Renal pelvis (tissue), 4 donors: ENCODE results near the gene AP4B1. TPM values are rescaled to one million over a fixed set of nuclear protein-coding genes. Genes with fewer than 3 reads are reported as not detected.

Source experiments
- DNase-seq: peaks from one replicate; pipeline ENCODE4 v3.0.0-alpha.2; 2013
- polyA plus RNA-seq, 3 donors: library from polyadenylated mRNA; unstranded; fragments of 120-200 nt; gene quantifications; one replicate each; pipeline ENCODE4 v1.2.1, GENCODE V29; 2013; ENCODE audit not compliant: insufficient read length in 3 of 3

Gene AP4B1
- polyA plus RNA-seq, 3 donors = 24.8 to 47.2 (median 43.7) TPM

DNA sequence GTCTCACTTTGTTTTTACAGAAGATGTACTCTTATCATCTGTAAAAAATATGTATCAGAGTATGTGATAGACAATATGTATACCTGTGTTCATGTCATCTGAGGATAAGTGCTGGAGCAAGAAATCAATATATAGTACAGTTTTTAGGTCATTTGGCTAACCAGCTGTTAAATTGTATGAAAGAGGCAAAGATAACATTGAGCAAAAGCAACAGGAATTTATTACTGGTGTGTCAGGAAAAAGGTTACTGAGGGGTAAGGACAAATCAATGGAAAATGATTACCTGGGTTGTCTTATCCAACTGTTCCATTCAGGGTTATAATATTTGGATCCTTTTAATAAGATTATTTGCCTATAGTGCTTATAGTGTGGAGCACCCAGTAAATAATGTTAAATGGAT, 29.4 kb upstream of the AP4B1 start:
- DNase-seq = no peak

DNA sequence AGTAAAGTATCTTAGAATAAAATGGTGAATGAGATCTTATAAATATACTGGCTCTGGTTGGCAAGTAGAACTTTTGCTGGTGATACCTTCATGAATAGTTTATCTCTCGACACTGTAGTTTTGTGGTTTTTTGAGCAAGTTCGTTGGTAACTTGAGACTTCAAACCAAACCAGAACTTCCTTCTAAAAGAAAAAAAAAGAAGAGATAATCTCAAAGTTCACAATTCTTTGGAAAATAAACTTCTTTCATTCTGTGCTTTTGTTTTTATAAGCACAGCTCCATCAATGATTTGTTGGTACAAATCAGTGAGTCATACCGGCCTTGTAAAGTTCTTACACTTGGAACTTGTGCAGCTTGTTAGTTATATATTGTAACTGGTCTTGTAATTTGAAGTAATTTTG, 26.9 kb upstream of the AP4B1 start:
- DNase-seq = no peak

DNA sequence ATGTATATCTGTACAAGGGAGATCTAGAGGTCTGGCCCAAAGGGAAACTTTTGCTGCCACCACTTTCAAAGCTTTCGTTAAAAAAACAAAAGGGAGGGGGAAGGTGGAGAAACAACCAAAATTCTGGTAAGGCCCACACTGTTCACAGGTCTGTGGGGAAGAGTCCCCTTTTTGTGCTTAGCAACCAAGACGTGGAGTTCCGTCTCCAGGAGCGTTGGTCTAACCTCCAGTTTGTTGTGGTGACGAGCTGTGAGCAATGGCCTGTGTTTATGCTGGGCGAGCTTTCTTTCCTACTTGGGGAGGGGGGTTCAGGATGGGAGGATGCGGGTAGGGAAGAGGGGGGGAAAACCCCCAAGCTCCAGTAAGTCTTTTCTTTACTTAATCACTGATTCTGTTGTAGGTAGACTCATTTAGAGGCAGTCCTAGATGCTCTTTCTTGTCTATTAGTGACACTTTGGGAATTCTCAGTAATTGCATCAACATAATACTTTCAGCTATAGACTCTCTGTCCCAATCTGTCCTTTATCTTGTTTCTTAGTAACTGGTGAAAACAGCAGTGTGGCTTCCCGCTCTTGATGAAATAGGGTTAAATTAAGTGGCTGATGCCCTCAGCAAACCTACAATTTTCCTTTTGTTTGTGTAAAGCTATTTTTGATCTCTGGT, 26.0 kb upstream of the AP4B1 start:
- peak; percentile 56 for DNase-seq

DNA sequence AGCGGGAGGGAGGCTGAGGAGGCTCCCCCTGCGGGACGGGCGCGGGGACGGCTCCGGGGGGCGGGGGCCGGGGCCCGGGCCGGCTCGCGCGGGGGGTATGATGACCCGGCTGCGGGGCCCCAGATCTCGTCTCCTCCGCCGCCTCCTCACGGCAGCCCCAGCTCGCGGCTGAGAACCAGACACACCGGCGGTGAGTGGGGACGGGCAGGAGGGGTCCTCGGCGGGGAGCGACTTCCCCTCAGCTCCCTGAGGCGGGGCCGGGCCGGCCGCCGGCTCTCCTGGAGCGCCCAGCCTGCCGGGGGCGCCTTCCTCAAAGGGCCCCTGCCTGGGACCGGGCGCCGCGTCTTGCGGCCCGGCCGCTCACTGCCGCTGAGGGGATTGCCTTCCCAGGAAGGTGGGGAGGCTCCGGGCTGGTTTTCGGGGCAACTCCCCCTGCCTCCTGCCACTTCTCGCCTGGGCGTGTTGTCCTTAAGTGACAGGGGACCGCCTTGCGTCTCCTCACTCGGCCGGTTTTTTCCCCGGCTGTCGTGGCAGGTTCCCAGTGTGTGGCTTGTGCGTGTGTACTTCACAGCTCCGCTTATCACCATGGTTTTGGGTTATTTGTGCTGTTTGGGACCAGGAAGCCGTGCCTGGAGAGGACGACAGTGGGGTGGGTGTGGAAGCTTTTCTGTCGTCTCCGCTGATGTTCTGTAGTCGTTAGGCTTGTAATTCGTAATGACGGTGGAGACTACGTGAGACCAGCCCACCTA, 25.3 kb upstream of the AP4B1 start:
- DNase-seq = peak; percentile 44

DNA sequence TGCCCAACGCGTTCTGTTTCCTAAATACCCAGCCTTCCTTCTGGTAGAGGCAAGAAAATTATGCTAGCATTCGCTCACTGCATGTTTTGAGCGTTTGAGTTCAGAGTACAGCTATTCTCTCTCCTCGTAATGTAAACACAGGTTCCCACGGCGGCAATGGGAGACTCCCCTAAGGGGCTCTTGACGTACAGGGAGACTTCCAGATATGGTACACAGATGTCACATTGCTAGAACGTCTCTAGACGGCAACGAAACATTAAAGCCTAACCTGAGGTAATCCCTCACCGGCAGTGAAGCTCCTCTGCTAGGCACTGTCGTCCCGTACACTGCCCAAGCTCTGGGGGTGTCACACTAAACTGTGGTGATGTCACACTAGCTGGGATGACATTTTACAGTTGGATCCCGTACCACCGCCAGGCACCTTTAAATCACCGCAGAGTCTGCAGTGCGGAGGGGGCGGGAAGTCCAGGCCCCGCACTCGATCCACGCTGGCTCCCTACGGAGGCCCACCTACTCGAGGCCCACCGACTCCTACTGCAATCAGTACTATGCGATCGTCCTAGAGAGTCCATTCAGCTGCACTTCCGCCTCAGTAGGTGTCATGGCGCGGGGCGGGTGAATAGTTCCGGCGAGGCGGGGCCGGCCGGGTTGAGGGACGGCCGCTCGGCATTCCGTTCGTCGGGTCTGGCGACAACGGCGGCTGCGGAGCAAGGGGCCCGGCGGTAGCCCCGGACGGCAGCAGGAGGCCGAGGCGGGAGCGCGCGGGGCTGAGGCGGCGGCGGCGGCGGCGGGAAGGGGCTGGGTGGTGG, 24.5 kb upstream of the AP4B1 start, which contains the start of gene HIPK1:
TSS of gene HIPK1 (plus strand) at position 384 of the 809 bp plus-strand sequence.
- peak; percentile 94 for DNase-seq

DNA sequence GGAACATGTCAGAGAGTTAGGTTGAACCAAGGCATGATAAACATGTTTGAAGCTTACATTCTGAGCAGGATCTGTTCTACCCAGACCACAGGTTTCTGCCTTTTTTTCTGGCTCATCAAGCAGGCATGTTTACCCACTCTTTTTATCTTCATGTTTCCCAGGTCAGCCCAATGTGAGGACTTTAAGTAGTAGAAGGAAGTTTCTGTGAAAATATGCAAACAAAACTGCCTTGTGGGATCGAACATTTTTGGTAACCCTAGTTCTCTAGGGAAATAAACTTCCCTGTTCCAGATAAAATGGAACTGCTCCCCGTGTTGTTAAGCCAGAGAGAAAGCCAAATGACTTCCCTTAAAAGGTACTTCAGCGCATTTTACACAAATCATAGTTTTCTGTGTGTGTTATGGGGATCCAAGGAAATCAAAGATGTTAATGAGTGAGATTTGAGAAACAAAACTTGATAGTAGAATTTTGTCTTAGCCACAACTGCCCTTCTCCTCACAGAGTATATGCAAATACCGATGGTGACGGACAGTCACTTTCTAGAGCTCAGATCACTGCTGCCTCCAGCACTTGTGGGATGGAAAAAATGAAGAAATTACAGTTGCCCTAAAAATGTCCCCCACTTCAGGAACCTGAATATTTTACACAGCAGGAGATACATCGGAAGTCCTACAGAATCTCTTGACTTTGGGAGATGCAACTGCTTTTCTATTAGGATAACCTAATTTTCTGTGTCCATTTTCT, 23.8 kb upstream of the AP4B1 start:
- peak; percentile 23 for DNase-seq

DNA sequence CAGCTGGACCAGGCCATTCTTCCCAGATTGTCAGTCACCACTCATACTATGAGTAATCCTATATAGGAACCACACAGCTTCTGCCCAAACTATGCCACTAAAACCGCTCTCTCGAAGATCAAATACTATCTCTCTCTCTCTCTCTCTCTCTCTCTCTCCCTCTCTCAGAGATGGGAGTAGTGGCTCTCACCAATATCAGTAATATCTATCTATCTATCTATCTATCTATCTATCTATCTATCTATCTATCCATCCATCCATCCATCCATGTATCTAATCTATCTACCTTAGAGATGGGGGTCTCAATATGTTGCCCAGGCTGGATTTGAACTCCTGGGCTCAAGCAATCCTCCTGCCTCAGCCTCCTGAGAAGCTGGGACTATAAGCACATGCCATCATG, 19.9 kb upstream of the AP4B1 start:
- no peak for DNase-seq

DNA sequence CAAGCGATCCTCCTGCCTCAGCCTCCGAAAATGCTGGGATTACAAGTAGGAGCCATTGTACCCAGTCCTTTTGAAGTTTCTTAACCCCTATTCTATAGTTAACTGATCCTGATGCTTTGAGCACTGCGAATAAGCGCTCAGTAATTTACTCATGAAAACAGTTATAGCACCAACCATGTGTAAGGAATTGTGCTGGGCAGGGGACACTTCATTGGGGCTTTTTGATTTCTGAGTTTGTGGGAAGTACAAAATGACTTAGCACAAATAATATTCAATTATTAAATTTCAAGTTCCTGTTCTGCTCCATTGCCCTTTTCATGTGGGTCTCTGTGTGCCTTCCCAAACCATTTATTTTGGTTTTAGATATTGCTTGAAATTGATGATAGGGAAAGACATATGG, 18.4 kb upstream of the AP4B1 start:
- DNase-seq = no peak

DNA sequence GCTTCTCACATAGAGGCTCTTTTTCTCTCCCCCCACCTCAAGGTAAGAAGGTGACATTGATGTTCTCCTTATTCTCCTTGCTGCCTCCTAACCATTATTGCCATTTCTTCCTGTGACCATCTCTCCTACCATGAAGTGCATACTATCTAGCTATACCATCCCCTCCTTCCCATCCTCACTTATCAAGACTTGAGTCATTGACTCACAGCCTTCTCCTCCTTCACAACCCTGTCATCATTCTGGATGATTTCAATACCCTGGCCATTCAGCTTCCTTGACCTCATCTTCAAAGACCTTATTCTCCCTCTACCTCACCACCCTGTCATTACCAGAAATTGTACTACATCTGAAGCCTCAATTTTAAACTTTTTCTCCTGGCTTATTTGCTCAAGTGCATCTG, 13.6 kb upstream of the AP4B1 start:
- DNase-seq = no peak

DNA sequence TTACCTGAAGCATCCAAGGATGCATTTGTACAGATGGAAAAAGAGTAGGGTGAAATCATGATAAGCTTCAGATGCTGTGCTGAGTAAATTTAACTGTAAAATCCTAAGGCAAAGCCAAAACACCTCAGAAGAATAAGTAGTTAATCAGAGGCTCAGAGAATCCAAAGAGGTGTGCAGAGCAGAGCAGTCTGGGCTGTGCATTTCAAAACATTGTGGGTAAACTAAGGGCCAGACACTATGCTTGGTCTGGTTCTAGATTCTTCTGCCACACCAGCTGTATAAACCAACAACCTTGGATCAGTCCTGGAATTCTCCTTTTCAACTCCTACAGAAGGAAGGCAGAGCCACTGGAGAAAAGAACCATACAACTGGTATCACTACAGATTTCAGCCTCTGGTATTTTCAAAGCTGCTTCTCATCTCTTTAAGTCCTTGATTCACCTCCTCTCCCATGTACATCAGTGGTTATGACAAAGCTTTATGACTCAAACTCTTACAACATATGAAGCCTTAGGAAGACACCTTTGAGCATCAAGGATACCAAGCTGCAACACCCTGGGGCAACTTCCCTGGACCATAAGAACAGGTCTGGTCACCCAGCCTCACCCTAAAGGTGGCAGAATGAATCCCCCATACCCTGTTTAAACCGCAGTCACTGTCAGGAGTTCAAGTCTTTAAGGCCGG, 12.9 kb upstream of the AP4B1 start:
- DNase-seq = no peak

DNA sequence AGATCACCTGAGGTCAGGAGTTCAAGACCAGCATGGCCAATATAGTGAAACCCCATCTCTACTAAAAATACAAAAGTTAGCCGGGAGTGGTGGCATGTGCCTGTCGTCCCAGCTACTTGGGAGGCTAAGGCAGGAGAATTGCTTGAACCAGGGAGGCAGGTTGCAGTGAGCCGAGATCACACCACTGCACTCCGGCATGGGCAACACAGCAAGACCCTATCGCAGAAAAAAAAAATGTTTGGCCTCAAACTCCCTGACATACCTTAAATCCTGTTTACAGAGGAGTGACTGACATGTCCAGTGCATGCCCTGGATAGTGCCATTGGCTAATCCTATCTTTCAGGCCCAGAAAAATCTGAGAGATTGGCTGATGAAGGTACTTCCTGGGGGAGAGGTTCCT, 12.4 kb upstream of the AP4B1 start:
- DNase-seq = no peak

DNA sequence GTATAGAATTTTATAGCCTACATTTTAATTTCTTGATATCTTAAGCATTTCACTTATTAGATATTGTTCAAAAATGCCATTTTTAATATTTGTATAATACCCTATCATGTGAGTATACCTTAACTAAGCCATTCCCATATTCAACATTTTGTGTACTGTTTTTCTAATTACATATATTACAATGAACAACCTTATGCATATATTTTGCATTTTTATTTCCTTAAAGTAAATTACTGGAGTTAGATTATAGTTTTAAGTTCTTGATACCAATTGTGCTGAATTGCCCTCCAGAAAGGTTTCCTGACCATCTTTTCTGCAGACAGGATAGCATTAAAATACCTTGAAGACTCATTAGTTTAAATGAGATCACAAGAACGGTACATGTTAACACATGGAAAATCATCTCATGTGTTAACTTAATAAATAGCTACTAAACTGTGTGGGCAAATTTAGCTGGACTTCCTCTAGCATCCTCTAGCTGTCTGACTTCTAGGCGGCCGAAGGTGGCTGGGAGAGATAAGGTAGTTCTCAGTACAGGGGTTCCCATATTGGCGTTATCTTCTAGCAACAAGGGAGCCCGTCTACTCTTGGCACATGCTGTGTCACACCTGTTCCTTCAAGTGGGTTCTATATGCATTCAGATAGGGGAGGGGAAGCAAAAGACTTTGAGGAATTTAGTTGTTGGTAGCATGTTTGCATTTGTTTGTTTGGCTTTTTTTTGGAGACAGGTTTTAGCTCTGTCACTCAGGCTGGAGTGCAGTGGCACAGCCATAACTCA, 9.5 kb upstream of the AP4B1 start:
- DNase-seq = no peak

DNA sequence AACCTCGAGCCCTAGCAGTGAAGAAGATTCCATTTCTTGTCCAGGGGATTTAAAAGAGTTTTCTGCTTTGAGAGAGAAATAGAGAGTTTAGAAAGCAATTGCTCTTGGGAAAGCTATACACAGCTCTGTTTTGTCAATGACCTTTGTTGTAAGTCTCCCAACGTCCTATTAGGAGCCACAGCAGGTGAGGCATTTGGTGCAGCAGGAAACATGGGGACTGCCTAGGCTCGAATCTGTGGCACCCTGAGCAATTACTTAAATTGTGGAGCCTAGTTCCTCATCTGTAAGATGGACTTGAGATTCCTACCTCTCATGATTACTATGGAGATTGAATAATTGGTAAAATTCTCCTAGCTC, 8.7 kb upstream of the AP4B1 start:
- no peak for DNase-seq

DNA sequence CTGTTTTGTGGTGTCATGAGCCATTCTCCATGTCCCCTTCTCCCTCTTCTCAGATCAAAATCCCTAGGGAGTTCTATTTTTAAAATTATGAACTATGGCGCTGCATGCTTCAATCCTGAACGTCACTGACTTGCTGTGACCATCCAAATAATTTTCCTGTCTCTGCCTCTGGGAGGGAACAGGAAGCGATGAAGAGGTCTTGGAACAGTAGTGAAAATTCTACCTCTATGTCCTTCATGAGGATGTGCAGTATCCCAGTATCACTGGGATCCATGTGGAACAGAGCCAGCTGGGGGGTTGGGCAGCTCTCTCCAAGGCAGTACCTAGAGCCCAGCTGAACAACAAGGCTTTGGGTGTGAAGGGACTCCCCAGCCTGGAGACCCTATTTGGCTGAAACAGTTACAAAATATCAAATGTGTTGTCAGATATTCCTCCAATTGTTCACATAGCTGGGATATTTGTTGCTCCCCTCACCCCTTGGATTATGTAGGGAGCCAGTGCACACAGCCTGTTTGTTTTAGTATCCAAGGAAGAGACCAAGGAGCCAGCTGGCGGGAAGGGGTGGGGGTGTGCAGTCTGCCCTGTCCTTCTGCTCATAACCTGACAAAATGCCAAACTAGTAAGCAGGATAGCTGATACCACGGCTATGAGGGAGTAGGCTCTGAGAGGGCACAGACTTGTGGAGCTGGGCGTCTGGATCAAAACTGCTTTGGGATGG, 8.2 kb upstream of the AP4B1 start:
- DNase-seq = peak; percentile 34

DNA sequence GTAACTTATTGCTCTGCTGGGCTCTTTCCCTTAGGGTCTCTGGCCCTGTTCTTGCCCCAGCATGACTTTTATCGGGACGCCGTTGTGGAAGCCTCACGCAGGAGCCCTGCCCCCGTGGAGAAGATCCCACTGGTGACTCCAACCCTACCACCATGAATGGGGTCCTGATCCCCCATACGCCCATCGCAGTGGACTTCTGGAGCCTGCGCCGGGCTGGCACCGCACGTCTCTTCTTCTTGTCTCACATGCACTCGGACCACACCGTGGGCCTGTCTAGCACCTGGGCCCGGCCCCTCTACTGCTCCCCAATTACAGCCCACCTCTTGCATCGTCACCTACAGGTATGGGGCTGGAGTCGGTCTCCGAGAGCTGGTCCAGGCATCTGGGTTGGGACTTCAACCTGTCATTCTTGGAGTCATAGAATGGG, 849 bp upstream of the AP4B1 start:
- peak; percentile 5 for DNase-seq

DNA sequence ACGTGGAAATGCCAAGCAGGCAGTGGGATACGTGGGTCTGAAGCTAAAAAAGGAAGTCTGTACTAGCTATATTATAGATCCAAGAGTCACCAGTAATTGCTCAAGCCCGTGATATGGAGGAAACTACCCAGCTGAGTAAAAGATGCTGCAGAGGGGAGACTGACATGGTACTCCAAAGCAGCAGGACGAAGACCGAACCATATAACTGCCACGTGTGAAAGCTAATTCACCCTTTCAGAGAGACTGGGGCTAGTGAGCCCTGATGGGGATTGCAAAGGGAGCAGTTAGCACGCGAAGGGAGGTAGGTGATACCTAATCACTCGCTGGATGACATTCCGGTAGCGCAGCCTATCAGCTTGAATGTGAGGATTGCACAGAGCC, 316 bp downstream of the AP4B1 start:
- DNase-seq = no peak

DNA sequence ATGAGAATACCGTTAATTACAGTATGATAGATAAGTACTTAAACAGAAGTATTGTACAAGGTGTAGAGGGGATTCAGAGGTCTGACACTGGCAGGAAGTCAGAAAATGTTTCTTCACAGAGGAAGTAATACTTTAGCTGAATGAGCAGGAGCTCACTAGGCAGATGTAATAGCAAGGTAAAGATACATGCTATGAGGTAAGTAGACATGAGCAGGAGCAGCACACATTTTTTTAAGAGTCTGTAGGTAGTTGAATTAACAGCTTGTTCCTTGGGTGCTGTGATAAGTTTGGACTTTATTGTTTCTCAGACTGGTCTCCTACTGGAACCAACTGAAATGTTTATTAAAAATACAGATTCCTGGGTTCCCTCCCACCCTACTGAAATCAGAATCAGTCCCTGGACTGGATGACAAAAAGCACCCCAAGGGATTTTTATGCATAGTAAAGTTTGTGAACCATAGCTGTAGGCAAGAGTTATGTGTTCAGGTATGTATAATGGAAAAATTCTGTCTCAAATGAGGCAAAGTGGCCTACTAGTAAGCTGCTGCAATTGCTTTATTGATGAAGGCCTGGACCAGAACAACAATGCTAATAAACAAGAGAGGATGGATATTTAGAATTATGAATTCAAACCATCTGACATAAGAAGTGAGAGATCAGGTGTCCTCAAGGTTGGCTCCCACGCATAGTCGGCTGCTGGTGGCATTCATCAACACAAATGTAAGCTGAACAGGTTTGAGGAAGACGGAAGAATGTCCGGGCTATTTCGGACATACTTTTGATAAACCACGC, 902 bp downstream of the AP4B1 start:
- DNase-seq = peak; percentile 28

DNA sequence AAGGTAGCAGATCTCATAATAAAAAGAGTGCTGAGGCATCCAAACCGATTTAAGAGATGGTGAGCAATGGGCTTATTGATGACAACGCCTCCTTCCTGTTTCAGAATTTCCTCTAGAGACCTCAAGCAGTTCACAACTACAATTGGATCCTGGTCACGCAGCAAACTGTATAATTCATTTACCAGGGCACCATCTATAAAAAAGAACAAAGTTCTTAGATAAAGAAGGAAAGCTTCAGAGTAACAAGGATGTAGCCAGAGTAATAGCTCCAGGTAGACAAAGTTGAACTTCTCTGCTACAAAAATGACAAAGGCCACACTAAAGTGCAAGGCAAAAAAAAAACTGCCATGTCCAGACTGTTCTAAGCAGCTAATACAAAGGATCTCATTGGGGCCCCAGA, 3.4 kb downstream of the AP4B1 start:
- no peak for DNase-seq

DNA sequence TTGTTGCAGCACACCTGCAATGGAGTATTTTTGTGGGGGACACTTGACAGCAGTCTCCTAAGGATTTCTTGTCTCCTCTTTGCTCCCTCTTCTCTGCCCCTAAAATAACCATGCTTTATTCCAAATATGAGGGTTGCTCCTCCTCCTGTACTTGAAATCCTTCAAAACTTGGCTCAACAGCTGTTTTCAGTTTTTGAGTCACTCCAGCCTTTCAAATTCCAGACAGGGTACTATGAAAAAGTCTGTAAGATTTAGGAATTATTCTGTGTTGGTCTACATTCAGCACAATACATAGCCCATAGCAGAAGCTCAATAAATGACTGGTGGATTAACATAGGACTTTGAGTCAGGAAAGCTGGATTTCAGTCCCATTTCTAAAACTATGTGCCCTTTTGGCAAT, 5.5 kb downstream of the AP4B1 start:
- no peak for DNase-seq
